Brain microvascular endothelial cell (primary cell): Measurements from ENCODE around the gene UGT2B10.

ENCODE experiments used
- DNase-seq: peaks from one replicate; pipeline ENCODE4 v3.0.0-alpha.2; 2020
- H3K27ac ChIP-seq: fragments of 250-450 bp; sonication (Bioruptor Pico); 2 replicates; pipeline ENCODE4 v1.5.1; 2020; ENCODE audit warnings: mild to moderate bottlenecking, moderate library complexity
- H3K27me3 ChIP-seq: fragments of 250-450 bp; sonication (Bioruptor Pico); replicated peaks from 2 replicates; pipeline ENCODE4 v1.5.1; 2020; ENCODE audit warnings: mild to moderate bottlenecking
- H3K36me3 ChIP-seq: fragments of 250-450 bp; sonication (Bioruptor Pico); replicated peaks from 2 replicates; pipeline ENCODE4 v1.5.1; 2020; ENCODE audit warnings: mild to moderate bottlenecking
- H3K4me3 ChIP-seq: 2 replicates; pipeline ENCODE4 v1.5.1; 2011; ENCODE audit warnings: low read depth, mild to moderate bottlenecking, control low read depth, low read length, moderate library complexity
- in situ Hi-C: cut with HindIII; loops from 2 replicates; pipeline ENCODE4 v1.10.0; 2017; ENCODE audit warnings: low sequenced_read_pairs, low pct_ligation_motif_present
- TF ChIP-seq, protein P1 (sequence below): IDR thresholded peaks from 2 replicates; pipeline ENCODE4 v1.5.1; 2011; ENCODE audit warnings: low read depth, mild to moderate bottlenecking, moderate library complexity, low read length, control low read depth, inconsistent platforms; ENCODE audit errors: missing control alignments

The UGT2B10 gene

GRCh38 chr4:68877555-68877954, 61.8 kb downstream of the UGT2B10 start:
- no peaks in the 10 kb centered on the region for H3K36me3 ChIP-seq
- H3K27ac ChIP-seq = no peak overlapping the region
- TF ChIP-seq, protein P1, sequence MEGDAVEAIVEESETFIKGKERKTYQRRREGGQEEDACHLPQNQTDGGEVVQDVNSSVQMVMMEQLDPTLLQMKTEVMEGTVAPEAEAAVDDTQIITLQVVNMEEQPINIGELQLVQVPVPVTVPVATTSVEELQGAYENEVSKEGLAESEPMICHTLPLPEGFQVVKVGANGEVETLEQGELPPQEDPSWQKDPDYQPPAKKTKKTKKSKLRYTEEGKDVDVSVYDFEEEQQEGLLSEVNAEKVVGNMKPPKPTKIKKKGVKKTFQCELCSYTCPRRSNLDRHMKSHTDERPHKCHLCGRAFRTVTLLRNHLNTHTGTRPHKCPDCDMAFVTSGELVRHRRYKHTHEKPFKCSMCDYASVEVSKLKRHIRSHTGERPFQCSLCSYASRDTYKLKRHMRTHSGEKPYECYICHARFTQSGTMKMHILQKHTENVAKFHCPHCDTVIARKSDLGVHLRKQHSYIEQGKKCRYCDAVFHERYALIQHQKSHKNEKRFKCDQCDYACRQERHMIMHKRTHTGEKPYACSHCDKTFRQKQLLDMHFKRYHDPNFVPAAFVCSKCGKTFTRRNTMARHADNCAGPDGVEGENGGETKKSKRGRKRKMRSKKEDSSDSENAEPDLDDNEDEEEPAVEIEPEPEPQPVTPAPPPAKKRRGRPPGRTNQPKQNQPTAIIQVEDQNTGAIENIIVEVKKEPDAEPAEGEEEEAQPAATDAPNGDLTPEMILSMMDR = no peak
- DNase-seq = no peak
- H3K4me3 ChIP-seq = no peak overlapping the region
- in situ Hi-C loops = no loop called here
- H3K27me3 ChIP-seq = no peaks in the 10 kb centered on the region

DNA sequence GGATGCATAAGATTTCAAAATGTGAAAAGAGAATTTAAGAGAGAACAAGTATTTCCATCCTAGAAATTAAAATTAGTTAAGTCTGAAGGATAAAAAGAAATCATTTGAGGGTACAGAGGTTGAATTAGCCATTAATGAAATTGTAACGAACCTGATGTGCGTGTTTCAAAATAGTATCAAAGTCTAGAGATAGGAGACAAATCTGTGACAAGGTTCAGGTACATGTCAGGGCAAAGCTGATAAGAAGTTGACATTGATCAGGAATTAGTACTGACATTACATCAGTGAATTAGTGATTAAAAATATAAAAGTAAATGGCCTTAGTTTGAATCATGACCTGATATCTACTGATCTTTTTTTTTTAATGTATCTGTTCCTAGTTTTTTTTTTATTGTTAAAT, 62.3 kb downstream of the UGT2B10 start:
- Histone ChIP-seq H3K27ac (no peak overlapping the region), H3K4me3 (no peak overlapping the region), H3K36me3 (no peaks in the 10 kb centered on the region), H3K27me3 (no peaks in the 10 kb centered on the region)
- DNase-seq = no peak
- in situ Hi-C loops = no loop called here
- TF ChIP-seq, protein P1 = no peak
